Loucy (cell line): ENCODE data around the gene SYNGR1.
A peak's percentile ranks its signal among the peaks of the same experiment; 100 is the strongest.
"Not testable (repeated sequence)": the region's sequence is repeated elsewhere in the genome, so short reads cannot be mapped to it uniquely, and the experiment has no call there.

ENCODE experiments used
- H2AFZ ChIP-seq: fragments of 200-600 bp; sonication (generic); 2 replicates; pipeline ENCODE4 v1.6.0; 2016; ENCODE audit warnings: antibody characterized with exemption, mild to moderate bottlenecking, low read length, moderate library complexity
- H3F3A ChIP-seq: fragments of 200-600 bp; 2 replicates; pipeline ENCODE4 v1.6.0; 2016; ENCODE audit warnings: antibody characterized with exemption, low read depth, mild to moderate bottlenecking
- H3K27me3 ChIP-seq: fragments of 200-600 bp; sonication (generic); 2 replicates; pipeline ENCODE4 v1.6.1; 2014; ENCODE audit warnings: low read length, mild to moderate bottlenecking; ENCODE audit not compliant: insufficient read depth, poor library complexity, severe bottlenecking
- H3K36me3 ChIP-seq: fragments of 200-600 bp; sonication (generic); 2 replicates; pipeline ENCODE4 v1.6.1; 2016; ENCODE audit warnings: low read length; ENCODE audit not compliant: insufficient read depth
- H3K4me1 ChIP-seq: fragments of 200-600 bp; sonication (generic); 2 replicates; pipeline ENCODE4 v1.5.1; 2014; ENCODE audit warnings: low read length, mild to moderate bottlenecking; ENCODE audit not compliant: insufficient read depth, poor library complexity, severe bottlenecking
- H3K4me2 ChIP-seq: fragments of 200-600 bp; sonication (generic); 2 replicates; pipeline ENCODE4 v1.6.0; 2014; ENCODE audit warnings: antibody characterized with exemption, low read length, low read depth, mild to moderate bottlenecking; ENCODE audit not compliant: poor library complexity, severe bottlenecking
- H3K4me3 ChIP-seq: fragments of 200-600 bp; sonication (generic); 2 replicates; pipeline ENCODE4 v1.5.1; 2014; ENCODE audit warnings: low read length, mild to moderate bottlenecking, mixed read lengths; ENCODE audit not compliant: poor library complexity, severe bottlenecking
- H3K79me2 ChIP-seq: fragments of 200-600 bp; sonication (generic); 2 replicates; pipeline ENCODE4 v1.6.1; 2014; ENCODE audit warnings: low read length; ENCODE audit not compliant: insufficient read depth
- H3K9ac ChIP-seq: fragments of 200-600 bp; sonication (generic); 2 replicates; pipeline ENCODE4 v1.6.0; 2014; ENCODE audit warnings: mild to moderate bottlenecking, low read depth, low read length, moderate library complexity; ENCODE audit not compliant: poor library complexity, severe bottlenecking
- H3K9me2 ChIP-seq: fragments of 200-600 bp; sonication (generic); replicated peaks from 2 replicates; pipeline ENCODE4 v1.6.1; 2016; ENCODE audit warnings: low read depth, low read length, mixed read lengths
- H3K9me3 ChIP-seq: fragments of 200-600 bp; sonication (generic); 2 replicates; pipeline ENCODE4 v1.6.1; 2014; ENCODE audit warnings: mild to moderate bottlenecking, antibody characterized with exemption, low read length, low read depth; ENCODE audit not compliant: insufficient read depth
- H4K20me1 ChIP-seq: fragments of 200-600 bp; sonication (generic); 2 replicates; pipeline ENCODE4 v1.6.0; 2014; ENCODE audit warnings: antibody characterized with exemption, low read length, mild to moderate bottlenecking; ENCODE audit not compliant: insufficient read depth, poor library complexity, severe bottlenecking
- CTCF ChIP-seq: fragments of 200-600 bp; sonication (generic); conservative IDR thresholded peaks from 2 replicates; pipeline ENCODE4 v1.5.1; 2014; ENCODE audit warnings: mild to moderate bottlenecking, antibody characterized with exemption, low read length
- EZH2phosphoT487 ChIP-seq: fragments of 200-600 bp; IDR thresholded peaks from 2 replicates; pipeline ENCODE4 v1.6.1; 2018; ENCODE audit warnings: antibody characterized with exemption, mild to moderate bottlenecking, moderate library complexity, borderline replicate concordance

Gene SYNGR1

DNA sequence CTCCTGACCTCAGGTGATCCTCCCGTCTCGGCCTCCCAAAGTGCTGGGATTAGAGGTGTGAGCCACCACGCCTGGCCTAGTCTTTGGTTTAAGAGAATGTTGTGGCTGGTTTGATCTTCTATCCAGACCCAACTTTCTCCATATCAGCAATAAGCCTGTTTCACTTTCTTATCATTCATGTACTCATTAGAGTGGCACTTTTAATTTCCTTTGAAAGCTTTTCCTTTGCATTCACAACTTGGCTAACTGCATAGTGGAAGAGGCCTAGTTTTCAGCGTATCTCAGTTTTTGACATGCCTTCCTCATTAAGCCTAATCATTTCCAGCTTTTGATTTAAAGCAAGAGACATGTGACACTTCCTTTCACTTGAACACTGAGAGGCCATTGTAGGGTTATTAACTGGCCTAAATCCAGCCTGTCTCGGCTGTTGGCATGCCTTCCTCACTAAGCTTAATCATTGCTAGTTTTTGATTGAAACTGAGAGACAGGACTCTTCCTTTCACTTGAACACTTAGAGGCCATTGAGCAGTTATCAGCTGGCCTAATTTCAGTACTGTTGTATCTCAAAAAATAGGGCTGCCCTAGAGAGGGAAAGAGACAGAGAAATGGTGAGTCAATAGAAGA is 17.2 kb upstream of the SYNGR1 start:
- H4K20me1 ChIP-seq: no peaks in the 10 kb centered on the region
- no peaks in the 10 kb centered on the region for H3F3A ChIP-seq
- no peaks in the 10 kb centered on the region for H3K9me2 ChIP-seq
- TF ChIP-seq CTCF: no peak
- TF ChIP-seq EZH2phosphoT487: no peak
- H3K36me3 ChIP-seq: no peaks in the 10 kb centered on the region
- H3K27me3 ChIP-seq: no peaks in the 10 kb centered on the region
- no peak overlapping the region for H3K9ac ChIP-seq
- H3K4me3 ChIP-seq: no peak overlapping the region
- H3K9me3 ChIP-seq: no peaks in the 10 kb centered on the region
- H3K4me2 ChIP-seq: no peak overlapping the region
- no peaks in the 10 kb centered on the region for H3K4me1 ChIP-seq
- peak overlapping the region; percentile 42; the same call in 1 of the 2 replicates for H2AFZ ChIP-seq
- no peaks in the 10 kb centered on the region for H3K79me2 ChIP-seq

GRCh38 chr22:39336411-39336810 is 13.4 kb upstream of the SYNGR1 start:
- H3K27me3 ChIP-seq: no peaks in the 10 kb centered on the region
- H3K9me3 ChIP-seq: no peaks in the 10 kb centered on the region
- no peaks in the 10 kb centered on the region for H3K4me1 ChIP-seq
- H3K9ac ChIP-seq: no peak overlapping the region
- TF ChIP-seq EZH2phosphoT487 (no peak), CTCF (no peak)
- no peaks in the 10 kb centered on the region for H3F3A ChIP-seq
- no peaks in the 10 kb centered on the region for H4K20me1 ChIP-seq
- H3K36me3 ChIP-seq: no peaks in the 10 kb centered on the region
- no peaks in the 10 kb centered on the region for H3K79me2 ChIP-seq
- H3K4me2 ChIP-seq: no peak overlapping the region
- H3K4me3 ChIP-seq: no peak overlapping the region
- no peak overlapping the region for H2AFZ ChIP-seq
- H3K9me2 ChIP-seq: no peaks in the 10 kb centered on the region

DNA sequence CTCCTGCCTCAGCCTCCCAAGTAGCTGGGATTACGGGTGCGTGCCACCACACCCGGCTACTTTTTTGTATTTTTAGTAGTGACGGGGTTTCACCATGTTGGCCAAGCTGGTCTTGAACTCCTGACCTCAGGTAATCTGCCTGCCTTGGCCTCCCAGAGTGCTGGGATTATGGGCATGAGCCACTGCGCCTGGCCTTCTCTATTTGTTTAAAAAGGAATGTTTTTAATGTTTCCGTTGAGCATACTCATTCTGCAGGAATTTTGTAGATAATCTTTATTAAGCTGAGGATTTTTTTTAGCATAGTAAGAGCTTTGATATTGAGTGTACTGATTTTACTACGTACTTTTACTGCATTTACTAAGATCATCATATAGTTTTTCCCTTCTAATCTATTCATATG is 10.0 kb upstream of the SYNGR1 start:
- not testable (repeated sequence) for H3K9me3 ChIP-seq, H3K4me1 ChIP-seq, H3K79me2 ChIP-seq, H3K36me3 ChIP-seq, H3K4me2 ChIP-seq, H3K27me3 ChIP-seq, H2AFZ ChIP-seq, H4K20me1 ChIP-seq, H3F3A ChIP-seq, H3K9me2 ChIP-seq, H3K9ac ChIP-seq, H3K4me3 ChIP-seq

- no peak overlapping the region for H3K4me3 ChIP-seq
- no peaks in the 10 kb centered on the region for H4K20me1 ChIP-seq
- H2AFZ ChIP-seq: no peak overlapping the region
- TF ChIP-seq CTCF (no peak), EZH2phosphoT487 (no peak)
- H3K4me1 ChIP-seq: no peaks in the 10 kb centered on the region
- H3K9me3 ChIP-seq: no peaks in the 10 kb centered on the region
- H3F3A ChIP-seq: no peaks in the 10 kb centered on the region
- no peaks in the 10 kb centered on the region for H3K27me3 ChIP-seq
- no peaks in the 10 kb centered on the region for H3K79me2 ChIP-seq
- H3K4me2 ChIP-seq: no peak overlapping the region
- H3K9me2 ChIP-seq: no peaks in the 10 kb centered on the region
- H3K9ac ChIP-seq: no peak overlapping the region
- no peaks in the 10 kb centered on the region for H3K36me3 ChIP-seq
Measured at GRCh38 chr22:39341179-39341578, 8.6 kb upstream of the SYNGR1 start.
